Lung (tissue), 16 donors: ENCODE data around the gene SPATA21. TPM values are rescaled to one million over a fixed set of nuclear protein-coding genes. Genes with fewer than 3 reads are reported as not detected.
"Not testable (repeated sequence)": the region's sequence is repeated elsewhere in the genome, so short reads cannot be mapped to it uniquely, and the experiment has no call there.

ENCODE experiments used
- ATAC-seq: fragments of 200-7000 bp; cut with Tn5 transposase; one replicate; pipeline ENCODE4 v1.9.1; 2020; ENCODE audit warnings: moderate number of reproducible peaks; ENCODE audit not compliant: insufficient read depth, low FRiP score
- DNase-seq, 3 donors: peaks; one replicate each; pipeline ENCODE4 v3.0.0-alpha.2; 2013 to 2017
- H3K27ac ChIP-seq, 2 donors: one replicate each; pipeline ENCODE4 v1.5.1; 2013; ENCODE audit warnings: mild to moderate bottlenecking in 2 of 2, moderate library complexity in 2 of 2, control low read depth in 1 of 2, inconsistent platforms in 1 of 2, low read depth in 1 of 2, low read length in 1 of 2
- H3K27me3 ChIP-seq, 3 donors: one replicate each; pipeline ENCODE4 v1.5.1; 2013; ENCODE audit warnings: low read length in 2 of 3; ENCODE audit not compliant: control insufficient read depth in 3 of 3, insufficient read depth in 3 of 3
- H3K36me3 ChIP-seq, 4 donors: one replicate each; pipeline ENCODE4 v1.5.1; 2013; ENCODE audit warnings: low read length in 4 of 4, mild to moderate bottlenecking in 1 of 4, moderate library complexity in 1 of 4; ENCODE audit not compliant: control insufficient read depth in 4 of 4, insufficient read depth in 4 of 4
- H3K4me1 ChIP-seq, 5 donors: one replicate each; pipeline ENCODE4 v1.5.1; 2013; ENCODE audit warnings: low read length in 5 of 5, mild to moderate bottlenecking in 2 of 5, moderate library complexity in 1 of 5; ENCODE audit not compliant: control insufficient read depth in 5 of 5, insufficient read depth in 5 of 5
- H3K4me3 ChIP-seq: one replicate; pipeline ENCODE4 v1.5.1; 2013; ENCODE audit warnings: mild to moderate bottlenecking, control low read depth, moderate library complexity
- H3K9ac ChIP-seq, 2 donors: one replicate each; pipeline ENCODE4 v1.5.1; 2013; ENCODE audit warnings: low read length in 2 of 2, control low read depth in 1 of 2; ENCODE audit not compliant: insufficient read depth in 1 of 2
- H3K9me3 ChIP-seq, 4 donors: one replicate each; pipeline ENCODE4 v1.5.1; 2013; ENCODE audit warnings: low read length in 3 of 4, mild to moderate bottlenecking in 1 of 4, moderate library complexity in 1 of 4; ENCODE audit not compliant: control insufficient read depth in 4 of 4, insufficient read depth in 3 of 4
- CTCF ChIP-seq: IDR thresholded peaks from 2 replicates; pipeline ENCODE4 v1.5.1; 2012; ENCODE audit warnings: mild to moderate bottlenecking; ENCODE audit errors: control extremely low read depth, extremely low read depth
- WGBS, 2 donors: extraction: QIAGEN DNeasy Blood & Tissue Kit; methylation state at CpG; one replicate each; pipeline ENCODE4 v1.1.7; 2013; 5-methylcytosine and 5-hydroxymethylcytosine counted together
- long read RNA-seq, 5 donors: transcript quantifications; one replicate each; lab custom pipeline, GENCODE V29; 2026
- polyA plus RNA-seq, 2 donors: library from polyadenylated mRNA; stranded (reverse); fragments of 200-250 nt; gene quantifications; one replicate each; pipeline ENCODE4 v1.2.1, GENCODE V29; 2013
- total RNA-seq, 2 donors: library from RNA; depleted of rRNA in 1 of 2; stranded (reverse); fragments of >200 nt in 1 of 2; gene quantifications; one replicate each; pipeline ENCODE4 v1.2.1, GENCODE V29; 2014 to 2021
- donor health status: control.
- donor health status: control.
- donor health status: Bipolar disorder and iron deficiency.
- donor health status: healthy.
- donor health status: DM: yes; HTN: yes; CAD: no.

Gene SPATA21
- total RNA-seq (not detected), polyA plus RNA-seq (under 1 TPM; 0.14 to 0.15 TPM)
- long read RNA-seq, donor 1: 0 reads
- long read RNA-seq, donor 2: 0 reads
- long read RNA-seq, donor 3: 0 reads
- long read RNA-seq, donor 4: 0 reads
- long read RNA-seq, donor 5: 0 reads

GRCh38 chr1:16436946-16437474 is at the start of gene SPATA21:
Gene SPATA21, minus strand, starts transcription at chr1:16437424. Its CDS starts 6,053 bp downstream, at chr1:16431371.
- peaks cover 0 to 8% (median 4%) of the 10 kb centered on the region in 5 donors for H3K4me1 ChIP-seq
- 75 to 88% methylated on average over 3 of the region's 3 CpGs for WGBS, 2 donors
- H3K36me3 ChIP-seq: peaks cover 0 to 6% (median 0%) of the 10 kb centered on the region in 4 donors
- H3K27me3 ChIP-seq: no peaks in the 10 kb centered on the region
- H3K27ac ChIP-seq: no peak within 1 kb of the TSS
- no peak within 1 kb of the TSS for H3K9ac ChIP-seq
- H3K4me3 ChIP-seq: no peak within 1 kb of the TSS
- DNase-seq: no peak
- no peaks in the 10 kb centered on the region for H3K9me3 ChIP-seq
- ATAC-seq: no peak
- no peak for TF ChIP-seq CTCF

- H3K36me3 ChIP-seq: peaks cover 4 to 23% (median 9%) of the 10 kb centered on the region in 4 donors
- H3K27ac ChIP-seq, H3K4me1 ChIP-seq, ATAC-seq, H3K27me3 ChIP-seq, H3K9ac ChIP-seq, H3K9me3 ChIP-seq, DNase-seq, H3K4me3 ChIP-seq: not testable (repeated sequence)
Measured at GRCh38 chr1:16487011-16487410, 49.8 kb upstream of the SPATA21 start.

GRCh38 chr1:16486316-16486715 is 49.1 kb upstream of the SPATA21 start:
- H3K4me1 ChIP-seq, H3K27ac ChIP-seq, H3K4me3 ChIP-seq, ATAC-seq, H3K27me3 ChIP-seq, DNase-seq, H3K9me3 ChIP-seq, H3K9ac ChIP-seq: not testable (repeated sequence)
- peaks cover 4 to 26% (median 10%) of the 10 kb centered on the region in 4 donors for H3K36me3 ChIP-seq
- 95 to 96% methylated on average over 8 of the region's 8 CpGs for WGBS, 2 donors

- no peak overlapping the region for H3K4me3 ChIP-seq
- H3K27me3 ChIP-seq: no peaks in the 10 kb centered on the region
- no peak overlapping the region for H3K27ac ChIP-seq
- TF ChIP-seq CTCF: no peak
- H3K9me3 ChIP-seq: no peaks in the 10 kb centered on the region
- no peak for DNase-seq
- no peaks in the 10 kb centered on the region for H3K4me1 ChIP-seq
- peaks cover 4 to 30% (median 15%) of the 10 kb centered on the region in 4 donors for H3K36me3 ChIP-seq
- 91 to 93% methylated on average over 6 of the region's 6 CpGs for WGBS, 2 donors
- no peak for ATAC-seq
- H3K9ac ChIP-seq: no peak overlapping the region
Measured at GRCh38 chr1:16484931-16485330, 47.7 kb upstream of the SPATA21 start.
